Measurements from ENCODE around the gene NDUFV2.
"Not testable (repeated sequence)": the region's sequence is repeated elsewhere in the genome, so short reads cannot be mapped to it uniquely, and the experiment has no call there.

NDUFV2 gene

DNA sequence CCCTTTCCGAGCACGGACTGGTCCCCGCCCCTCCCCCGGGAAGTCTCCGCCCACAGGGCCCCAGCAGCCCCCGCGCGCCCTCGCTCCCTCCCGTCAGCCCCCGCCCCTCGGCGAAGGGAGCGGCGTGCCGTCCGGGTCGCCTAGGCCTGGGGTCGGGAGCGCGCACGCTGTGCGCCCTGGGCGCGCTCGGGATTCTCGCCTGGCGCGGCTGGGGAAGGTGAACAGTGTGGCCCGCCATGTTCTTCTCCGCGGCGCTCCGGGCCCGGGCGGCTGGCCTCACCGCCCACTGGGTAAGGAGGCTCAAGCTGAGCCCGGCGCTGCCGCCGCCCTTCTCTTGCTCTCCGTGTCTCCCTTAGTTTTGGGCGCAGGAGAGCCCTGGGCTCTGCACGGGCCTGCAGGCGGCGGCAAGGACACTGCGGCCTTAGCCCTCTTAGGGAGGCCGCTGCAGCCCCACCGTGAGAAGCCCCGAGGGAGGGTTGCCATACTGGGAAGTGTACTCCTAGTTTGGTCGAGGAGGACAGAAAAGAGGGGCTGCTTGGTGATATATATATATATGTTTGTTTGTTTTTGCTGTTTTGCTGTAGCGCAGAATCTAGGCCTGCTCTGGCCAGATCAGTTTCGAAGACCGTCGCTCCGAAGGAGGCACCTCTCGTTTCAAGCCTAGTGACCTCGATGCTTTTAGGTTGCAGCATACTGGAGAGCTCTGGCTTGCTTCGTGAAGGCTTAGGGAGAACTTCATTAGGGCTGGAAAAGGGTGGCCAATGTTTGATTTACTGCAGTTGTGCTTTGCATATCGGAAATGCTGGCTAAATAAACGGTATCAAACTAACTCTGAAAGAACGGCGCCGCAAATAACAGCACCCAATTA lies at the start of gene NDUFV2:
Gene NDUFV2 (plus strand): TSS at position 192 of the 868 bp plus-strand sequence. CDS start 45 bp downstream, at position 237.
- DNase-seq = peak; percentile 74 to 97 (median 92)

GRCh38 chr18:9053814-9054213 lies 48.7 kb upstream of the NDUFV2 start:
- no peak for DNase-seq

GRCh38 chr18:9055185-9055584 lies 47.3 kb upstream of the NDUFV2 start:
- peak in 1 of 14 donors; percentile 45 for DNase-seq

GRCh38 chr18:9055626-9056025 lies 46.9 kb upstream of the NDUFV2 start:
- DNase-seq = no peak

- no peak for DNase-seq
Observed at GRCh38 chr18:9057646-9058045, 44.9 kb upstream of the NDUFV2 start.

DNA sequence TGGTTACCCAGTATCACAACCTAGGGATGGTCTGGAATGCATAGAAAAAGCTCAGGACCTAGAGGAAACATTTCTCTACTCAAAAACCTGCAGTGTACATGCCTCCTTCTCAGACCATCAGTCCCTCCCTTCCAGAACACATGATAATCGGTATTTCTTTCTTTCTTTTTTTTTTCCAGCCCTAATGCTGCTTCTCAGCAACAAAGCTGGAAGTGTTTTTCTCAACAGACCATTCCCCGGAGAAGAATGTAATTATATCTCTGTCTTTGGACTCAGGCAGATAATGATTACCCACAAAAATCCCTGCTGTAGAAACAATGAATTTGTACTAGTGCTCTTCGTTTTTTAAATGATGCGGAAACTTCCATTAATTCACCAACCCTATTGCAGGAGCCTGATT lies 44.1 kb upstream of the NDUFV2 start:
- DNase-seq = no peak

- no peak for DNase-seq
Observed at GRCh38 chr18:9062418-9062751, 40.1 kb upstream of the NDUFV2 start.

DNA sequence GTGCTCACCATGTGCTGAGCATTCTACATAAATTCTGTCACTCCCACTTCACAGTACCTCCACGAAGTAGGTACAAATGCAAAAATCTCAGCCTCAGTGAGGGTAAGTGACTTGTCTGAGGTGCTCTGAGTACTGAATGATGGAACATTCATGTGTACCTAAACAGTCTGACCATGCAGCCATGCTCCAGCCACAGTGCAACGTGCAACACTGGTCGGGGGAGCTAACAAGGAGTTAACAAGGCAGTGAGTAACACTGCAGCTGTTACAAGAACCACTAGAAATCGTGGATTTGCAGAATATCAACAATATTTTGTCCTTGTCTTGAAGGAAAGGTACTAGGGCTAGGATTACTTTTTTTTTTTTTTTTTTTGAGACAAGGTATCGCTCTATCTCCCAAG lies 36.6 kb upstream of the NDUFV2 start:
- DNase-seq = no peak

DNA sequence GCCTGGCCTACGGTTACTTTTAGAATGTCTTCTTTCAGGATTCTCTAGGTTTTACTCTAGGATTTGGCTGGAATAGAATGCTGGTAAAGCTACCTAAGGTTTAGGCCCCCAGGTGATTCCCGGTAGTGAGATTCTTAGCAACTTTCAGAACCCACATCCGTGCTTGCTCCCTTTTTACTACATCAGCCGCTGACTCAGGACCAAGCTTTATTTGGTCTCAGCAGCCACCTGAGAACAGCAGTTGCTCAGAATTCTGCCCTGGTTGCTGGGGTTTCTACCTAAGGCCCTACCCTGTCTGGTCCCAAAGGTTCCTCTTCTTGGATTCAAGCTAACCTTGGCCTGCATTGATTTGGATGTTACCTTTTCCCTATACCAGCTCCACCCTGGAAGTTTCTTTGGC lies 36.1 kb upstream of the NDUFV2 start:
- no peak for DNase-seq

- DNase-seq = no peak
Observed at GRCh38 chr18:9066817-9067306, 35.6 kb upstream of the NDUFV2 start.

GRCh38 chr18:9067823-9068222 lies 34.7 kb upstream of the NDUFV2 start:
- no peak for DNase-seq

- no peak for DNase-seq
Observed at GRCh38 chr18:9068346-9068745, 34.2 kb upstream of the NDUFV2 start.

- DNase-seq = no peak
Observed at GRCh38 chr18:9069601-9070000, 32.9 kb upstream of the NDUFV2 start.

- DNase-seq = no peak
Observed at GRCh38 chr18:9070212-9070611, 32.3 kb upstream of the NDUFV2 start.

DNA sequence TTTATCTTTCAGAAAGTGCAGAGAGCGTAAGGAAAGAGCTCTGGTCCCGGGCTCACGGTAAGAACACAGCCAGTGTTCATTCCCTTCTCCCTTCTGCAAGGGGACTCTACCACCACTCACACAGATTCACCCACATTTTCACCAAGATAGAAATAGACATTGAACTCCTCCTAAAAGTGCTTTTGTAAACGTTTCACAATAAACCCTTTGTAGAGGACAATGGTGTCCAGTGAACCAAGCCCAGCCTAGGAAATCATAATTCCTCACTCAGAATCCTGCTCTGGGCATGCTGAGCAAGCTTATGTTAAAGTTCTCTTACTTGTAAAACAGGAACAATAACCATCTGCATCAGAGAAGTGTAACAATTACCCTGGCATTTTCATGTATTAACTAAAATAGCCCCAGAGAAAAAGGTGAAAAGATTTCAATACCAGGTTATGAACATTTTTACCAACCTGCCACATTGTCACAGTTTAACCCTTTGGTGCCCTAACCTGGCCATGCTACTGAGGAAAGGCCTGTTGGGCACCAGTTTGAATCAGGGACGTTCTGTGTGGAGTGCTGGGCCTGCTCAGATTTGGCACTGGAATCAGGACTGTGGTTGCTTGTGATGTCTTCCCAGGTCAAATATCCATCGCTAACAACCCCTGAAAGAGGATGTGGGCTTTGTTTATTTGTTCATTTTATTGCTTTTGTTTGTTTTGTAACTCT lies 22.5 kb upstream of the NDUFV2 start:
- DNase-seq = peak in 4 of 14 donors; percentile 9 to 13 (median 12)

- DNase-seq = no peak
Observed at GRCh38 chr18:9081940-9082339, 20.6 kb upstream of the NDUFV2 start.

DNA sequence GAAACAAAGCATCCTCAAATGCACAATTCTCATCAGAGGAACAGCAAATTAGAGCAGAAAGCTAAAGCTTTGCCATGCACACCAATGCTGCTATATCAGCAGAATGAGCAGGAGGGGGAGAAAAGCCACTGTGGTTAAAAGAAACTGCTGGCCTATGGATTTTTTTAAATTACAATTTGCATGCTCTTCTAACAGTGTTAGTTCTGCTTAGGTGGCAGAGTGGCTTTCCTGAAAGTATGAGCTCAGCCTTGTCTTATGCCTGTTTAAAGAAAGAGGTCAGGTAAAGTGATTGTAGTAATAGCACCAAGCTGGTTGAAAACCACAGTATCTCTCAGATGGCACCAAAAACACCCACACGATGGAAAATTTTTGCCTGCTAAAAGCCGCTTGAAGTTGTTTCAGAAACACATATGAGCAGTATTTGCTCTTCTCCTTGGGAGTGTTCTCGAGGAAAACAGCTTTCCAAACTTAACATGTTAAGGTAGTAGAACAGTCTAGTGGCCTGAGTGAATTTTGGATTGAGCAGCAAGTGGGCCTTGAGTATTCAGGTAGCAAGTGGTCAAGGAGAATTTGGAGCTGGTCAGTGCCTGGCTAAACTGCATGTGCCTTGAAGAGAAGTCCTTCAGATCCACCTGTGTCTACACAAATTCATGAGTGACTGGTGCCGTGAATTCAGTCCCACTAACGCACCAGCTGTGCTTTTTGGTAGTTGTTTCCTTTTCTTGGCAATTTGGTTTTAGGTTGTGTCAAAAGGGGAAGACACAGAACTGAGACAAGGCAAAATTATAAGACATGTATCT lies 19.6 kb upstream of the NDUFV2 start:
- no peak for DNase-seq

GRCh38 chr18:9086015-9086414 lies 16.5 kb upstream of the NDUFV2 start:
- DNase-seq = no peak

DNA sequence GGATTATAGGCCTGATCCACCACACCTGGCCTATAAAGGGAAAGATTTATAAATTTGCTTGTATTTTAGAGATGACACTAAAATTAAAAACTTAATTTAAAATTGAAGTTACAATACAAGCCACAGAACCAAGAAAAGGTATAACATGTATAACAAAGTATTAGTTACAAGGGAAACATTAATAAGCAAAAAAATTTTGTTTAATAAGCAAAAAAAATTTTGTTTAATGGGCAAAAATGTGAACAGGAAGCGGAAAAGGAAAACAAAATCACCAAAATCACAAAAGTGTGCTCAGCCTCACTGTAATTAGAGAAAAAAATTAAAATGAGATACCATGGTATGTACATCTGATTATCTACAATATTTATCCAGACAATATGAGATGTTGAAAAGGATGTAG lies 15.9 kb upstream of the NDUFV2 start:
- DNase-seq = no peak

- no peak for DNase-seq
Observed at GRCh38 chr18:9087144-9087543, 15.4 kb upstream of the NDUFV2 start.

GRCh38 chr18:9088252-9088651 lies 14.2 kb upstream of the NDUFV2 start:
- no peak for DNase-seq

GRCh38 chr18:9088727-9089126 lies 13.8 kb upstream of the NDUFV2 start:
- DNase-seq = not testable (repeated sequence)

DNA sequence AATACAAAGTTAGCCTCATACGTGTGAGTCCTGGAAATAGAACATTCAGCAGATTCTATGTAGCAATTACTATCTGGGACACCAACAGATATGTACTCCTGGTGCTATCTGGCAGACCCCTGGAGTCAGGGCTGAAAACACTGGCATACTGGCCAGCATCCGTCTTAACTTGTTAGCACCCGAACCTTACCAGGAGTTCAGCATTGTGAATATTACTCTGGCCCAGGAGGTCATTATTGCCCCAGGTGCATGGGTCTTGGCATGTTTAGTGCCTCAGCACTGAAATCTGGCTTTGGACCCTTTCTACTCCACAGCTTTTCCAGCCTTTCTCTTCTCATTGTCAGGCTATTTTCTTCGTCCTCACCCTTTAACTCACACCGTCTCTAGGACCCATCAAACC lies 11.9 kb upstream of the NDUFV2 start:
- DNase-seq = no peak

Data from C1 segment of cervical spinal cord (tissue), 14 donors.